HG03378 (cell line): ENCODE results near the gene KATNB1.
"Not testable (repeated sequence)": the region's sequence is repeated elsewhere in the genome, so short reads cannot be mapped to it uniquely, and the experiment has no call there.

Experiments
- ATAC-seq: cut with Tn5 transposase; IDR thresholded peaks from one replicate; pipeline ENCODE4 v1.9.1; 2021; ENCODE audit warnings: mild to moderate bottlenecking, moderate library complexity; ENCODE audit not compliant: unreplicated experiment

The KATNB1 gene

DNA sequence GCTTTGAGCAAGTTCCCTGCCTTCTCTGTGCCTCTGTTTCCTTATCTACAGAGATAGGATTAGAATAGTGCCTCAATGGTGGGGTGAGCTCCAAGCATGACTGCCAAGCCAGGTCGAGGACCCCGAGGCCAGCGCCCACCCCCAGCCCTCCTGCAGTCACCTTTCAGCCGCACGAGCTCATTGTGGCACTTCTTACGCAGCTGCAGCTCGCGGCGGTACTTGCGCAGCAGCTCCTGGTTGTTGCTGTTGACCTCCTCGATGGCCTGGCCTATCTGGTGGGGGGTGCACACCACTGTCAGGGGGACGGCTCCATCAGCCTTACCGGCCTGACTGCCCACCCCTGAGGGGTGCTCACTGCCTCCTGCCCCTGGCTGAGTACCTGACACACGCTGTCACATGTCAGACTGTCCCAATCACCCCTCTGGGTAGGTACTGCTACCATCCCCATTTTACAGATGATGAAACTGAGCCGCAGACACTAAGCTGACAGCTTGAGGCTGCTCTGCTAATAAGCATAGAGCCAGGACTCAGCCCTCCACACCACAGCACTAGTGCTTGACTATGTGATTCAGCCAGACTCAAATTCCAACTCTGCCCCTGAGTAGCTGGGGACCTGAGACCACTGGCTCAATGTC lies 31.3 kb downstream of the KATNB1 start:
- ATAC-seq = no peak

- no peak for ATAC-seq
These were observed 34.1 kb downstream of the KATNB1 start for GRCh38 chr16:57769541-57770145.

- no peak for ATAC-seq
These were observed 34.8 kb downstream of the KATNB1 start for GRCh38 chr16:57770361-57770760.

GRCh38 chr16:57771141-57771785 lies 35.7 kb downstream of the KATNB1 start:
- no peak for ATAC-seq

- no peak for ATAC-seq
These were observed 37.4 kb downstream of the KATNB1 start for GRCh38 chr16:57773019-57773418.

DNA sequence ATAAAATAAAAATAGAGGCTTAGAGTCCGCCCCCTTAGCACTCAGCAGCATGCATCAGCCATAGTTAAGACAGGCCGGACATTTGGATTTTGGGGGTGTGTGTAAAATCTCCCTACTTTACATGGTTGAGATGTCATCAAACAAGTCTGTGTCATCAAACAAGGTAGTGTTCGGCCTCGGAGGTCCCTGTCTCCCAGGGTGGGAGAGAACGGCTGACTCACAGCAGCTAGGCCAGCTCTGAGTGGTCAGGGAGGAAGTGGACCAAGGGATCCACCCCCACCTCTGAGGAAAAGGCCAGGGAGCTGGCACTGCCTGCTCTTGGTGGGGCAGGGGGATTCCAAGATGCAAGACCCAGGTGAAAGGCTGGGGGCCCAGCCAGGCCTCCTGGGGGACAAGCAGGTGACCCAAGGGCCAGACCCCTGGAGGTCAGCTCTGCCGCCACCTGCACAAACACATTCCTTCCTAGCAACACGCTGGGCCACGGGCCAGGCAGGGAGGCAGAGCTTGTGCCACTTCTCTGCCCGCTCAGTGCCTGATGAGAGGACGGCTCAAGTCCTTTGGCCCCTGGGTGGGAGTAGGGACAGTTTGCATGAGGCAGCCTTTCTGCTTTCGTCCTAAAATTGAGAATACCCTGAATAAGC lies 38.2 kb downstream of the KATNB1 start:
- no peak for ATAC-seq

DNA sequence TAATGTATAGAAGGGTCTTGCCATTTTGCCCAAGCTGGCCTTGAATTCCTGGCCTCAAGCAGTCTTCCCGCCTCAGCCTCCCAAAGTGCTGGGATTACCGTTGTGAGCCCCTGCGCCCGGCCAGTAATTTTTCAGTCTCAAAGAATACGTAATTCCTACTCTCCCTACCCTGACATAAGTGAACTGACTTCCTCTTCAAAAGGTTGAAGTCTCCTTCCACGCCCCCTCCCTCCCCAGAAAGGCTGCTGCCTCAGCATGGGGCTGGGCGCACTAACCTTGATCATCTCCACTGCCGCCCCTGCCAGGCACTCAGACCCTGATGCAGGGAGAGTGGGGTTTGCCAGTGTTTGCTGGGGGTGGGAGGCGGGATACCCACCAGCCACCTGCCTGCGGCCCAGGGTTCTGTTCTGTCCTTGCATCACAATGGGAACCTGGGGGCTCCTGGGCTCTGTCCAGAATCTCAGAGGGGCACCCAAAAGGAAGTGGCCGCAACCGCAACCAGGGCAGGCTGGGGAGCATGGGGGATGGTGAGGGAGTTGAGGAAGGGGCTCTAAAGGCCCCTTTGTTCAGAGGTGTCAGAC lies 39.2 kb downstream of the KATNB1 start:
- ATAC-seq = no peak

DNA sequence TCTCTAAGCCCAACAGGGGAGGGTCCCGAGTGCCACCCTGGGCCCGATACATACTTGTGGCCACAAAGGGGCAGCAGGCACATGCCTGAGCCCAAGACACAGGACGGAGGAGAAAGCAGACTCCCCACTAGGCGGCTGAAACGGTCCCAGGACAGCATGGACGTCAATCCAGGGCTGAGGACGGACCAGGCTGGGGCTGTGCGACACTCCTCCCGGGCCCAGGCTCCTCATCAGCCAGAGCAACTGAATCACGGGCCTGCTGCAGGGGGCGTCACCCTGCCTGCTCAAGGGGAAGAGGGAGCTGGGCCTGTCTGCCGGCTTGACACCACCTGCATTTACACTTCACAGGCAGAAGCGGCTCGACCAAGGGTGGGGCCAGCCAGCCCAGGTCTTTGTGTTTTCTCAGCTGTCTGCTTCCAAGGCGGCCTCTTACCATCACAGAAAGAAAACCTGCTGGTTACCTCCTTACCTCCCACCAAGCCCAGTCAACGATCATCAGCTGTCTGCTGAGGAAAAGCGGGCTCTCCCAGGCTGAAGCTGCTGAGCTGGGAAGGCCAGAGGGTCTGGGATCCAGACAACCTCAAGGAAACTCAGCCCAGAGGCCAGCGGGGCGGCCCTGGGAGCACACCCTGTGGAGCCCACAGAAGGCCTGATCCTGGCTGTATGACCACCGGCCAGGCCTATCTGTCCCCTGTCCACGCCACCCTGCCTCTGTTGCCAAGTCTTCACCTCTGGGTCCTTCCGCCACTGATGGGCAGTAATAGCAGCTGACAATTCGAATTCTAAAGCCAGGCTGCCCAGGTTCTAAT lies 40.3 kb downstream of the KATNB1 start:
- no peak for ATAC-seq

DNA sequence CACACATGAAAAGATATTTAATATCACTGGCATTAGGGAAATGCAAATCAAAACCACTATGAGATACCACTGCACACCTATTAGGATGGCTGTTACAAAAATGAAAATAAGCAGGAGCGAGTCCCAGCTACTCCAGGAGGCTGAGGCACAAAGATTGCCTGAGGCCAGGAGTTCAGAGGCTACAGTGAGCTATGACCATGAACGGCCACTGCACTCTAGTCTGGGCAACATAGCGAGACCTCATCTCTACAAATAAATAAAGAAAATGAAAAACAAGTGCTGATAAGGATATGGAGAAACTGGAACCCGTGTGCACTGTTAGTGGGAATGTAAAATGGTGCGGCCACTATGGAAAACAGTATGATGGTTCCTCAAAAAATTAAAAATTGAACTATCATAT lies 43.1 kb downstream of the KATNB1 start:
- no peak for ATAC-seq

DNA sequence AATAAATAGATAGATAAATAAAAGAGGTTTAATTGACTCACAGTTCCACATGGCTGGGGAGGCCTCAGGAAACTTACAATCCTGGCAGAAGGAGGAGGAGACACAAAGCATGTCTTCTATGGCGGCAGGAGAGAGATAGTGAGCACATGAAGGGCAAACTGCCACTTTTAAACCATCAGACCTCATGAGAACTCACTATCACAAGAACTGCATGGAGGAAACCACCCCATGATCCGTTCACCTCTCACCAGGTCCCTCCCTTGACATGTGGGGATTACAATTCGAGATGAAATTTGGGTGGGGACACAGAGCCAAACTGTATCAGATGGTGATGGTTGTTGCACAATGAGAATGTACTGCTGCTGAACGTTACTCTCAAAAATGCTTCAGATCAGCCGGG lies 44.3 kb downstream of the KATNB1 start:
- ATAC-seq = not testable (repeated sequence)

DNA sequence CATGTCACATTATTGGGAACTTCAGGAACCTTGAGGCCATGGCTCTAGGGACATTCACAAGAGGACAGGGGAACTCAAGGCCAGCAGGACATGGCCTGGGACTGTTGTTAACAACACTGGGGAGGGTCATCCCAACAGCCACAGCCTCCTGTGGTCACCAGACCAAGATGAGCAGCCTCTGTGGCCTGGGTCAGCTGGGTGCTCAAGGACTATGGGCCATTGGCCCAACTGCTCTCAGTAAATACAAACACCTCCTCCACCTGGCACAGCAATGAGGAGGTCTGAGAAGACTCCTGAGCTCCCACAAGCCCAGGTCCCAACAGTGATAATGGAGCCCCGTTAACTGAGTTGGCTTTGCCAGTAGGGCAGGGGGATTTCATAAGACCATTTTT lies 45.8 kb downstream of the KATNB1 start:
- ATAC-seq = no peak

GRCh38 chr16:57781741-57782606 lies 46.4 kb downstream of the KATNB1 start:
- ATAC-seq = no peak

DNA sequence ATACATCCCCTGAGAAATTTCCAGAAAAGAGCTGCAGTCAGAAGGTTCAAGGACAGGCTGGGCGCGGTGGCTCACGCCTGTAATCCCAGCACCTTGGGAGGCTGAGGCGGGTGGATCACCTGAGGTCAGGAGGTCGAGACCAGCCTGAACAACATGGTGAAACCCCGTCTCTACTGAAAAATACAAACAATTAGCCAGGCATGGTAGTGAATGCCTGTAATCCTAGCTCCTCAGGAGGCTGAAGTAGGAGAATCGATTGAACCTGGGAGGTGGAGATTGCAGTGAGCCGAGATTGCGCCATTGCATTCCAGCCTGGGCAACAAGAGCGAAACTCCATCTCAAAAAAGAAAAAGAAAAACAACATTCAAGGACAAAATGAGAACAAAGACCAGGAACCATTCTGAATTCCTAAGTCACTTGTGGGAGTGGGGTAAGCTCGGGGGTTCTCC lies 47.1 kb downstream of the KATNB1 start:
- ATAC-seq = not testable (repeated sequence)

DNA sequence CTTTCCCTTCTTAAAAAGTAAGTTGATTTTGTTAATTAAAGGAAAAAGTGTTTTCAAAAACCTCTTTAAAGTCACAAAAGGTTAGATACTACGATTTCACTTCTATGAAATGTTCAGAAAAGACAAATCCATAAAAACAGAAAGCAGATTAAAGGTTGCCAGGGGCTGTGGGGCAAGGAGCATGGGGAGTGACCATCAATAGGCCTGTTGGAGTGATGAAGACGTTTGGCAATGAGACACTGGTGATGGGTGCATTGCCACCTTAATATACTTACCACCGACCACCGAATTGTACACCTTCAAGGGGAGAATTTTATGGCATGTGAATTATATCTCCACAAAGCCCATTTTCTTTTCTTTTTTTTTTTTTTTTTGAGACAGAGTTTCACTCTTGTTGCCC lies 47.5 kb downstream of the KATNB1 start:
- no peak for ATAC-seq

DNA sequence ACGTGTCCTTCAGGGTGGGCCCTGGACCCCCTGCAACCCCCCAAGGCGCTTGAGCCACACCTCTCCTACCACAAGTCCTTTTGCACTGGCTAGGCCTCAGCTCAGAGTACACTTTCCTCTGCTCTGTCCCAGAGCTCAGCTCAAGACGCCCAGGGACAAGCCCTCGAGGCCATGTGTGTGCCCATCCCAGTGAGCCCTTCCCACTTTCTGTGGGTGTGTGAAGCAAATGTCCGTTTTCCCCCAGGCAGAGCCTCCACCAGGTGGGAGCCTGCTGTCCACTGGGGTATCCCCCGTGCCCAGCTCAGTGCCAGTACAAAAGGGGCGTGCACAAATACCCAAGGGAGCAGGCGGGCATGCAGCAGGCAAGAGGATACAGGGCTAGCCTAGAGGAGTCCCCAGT lies 48.3 kb downstream of the KATNB1 start:
- ATAC-seq = no peak

GRCh38 chr16:57784334-57784733 lies 48.8 kb downstream of the KATNB1 start:
- ATAC-seq = no peak

- no peak for ATAC-seq
These were observed 49.8 kb downstream of the KATNB1 start for GRCh38 chr16:57785385-57785784.

DNA sequence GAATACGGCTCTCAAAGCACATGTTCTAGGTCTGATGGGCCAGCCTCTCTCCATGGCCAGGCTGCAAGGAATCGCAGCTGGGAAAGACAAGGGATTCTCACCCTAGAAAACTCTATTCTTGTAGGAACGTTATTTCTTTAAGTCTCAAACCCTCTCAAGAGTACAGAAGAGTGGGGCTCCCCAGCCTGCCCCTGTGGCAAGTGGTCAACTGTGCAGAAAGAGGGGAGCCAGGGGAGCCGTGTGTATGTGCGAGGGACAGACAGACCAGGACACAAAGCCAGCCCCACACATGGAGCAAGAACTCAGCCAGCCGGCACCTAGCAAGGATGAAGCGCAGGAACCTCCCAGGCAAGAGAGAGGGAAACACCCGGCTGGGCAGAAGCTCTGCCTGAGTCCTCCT lies 50.4 kb downstream of the KATNB1 start:
- ATAC-seq = no peak

DNA sequence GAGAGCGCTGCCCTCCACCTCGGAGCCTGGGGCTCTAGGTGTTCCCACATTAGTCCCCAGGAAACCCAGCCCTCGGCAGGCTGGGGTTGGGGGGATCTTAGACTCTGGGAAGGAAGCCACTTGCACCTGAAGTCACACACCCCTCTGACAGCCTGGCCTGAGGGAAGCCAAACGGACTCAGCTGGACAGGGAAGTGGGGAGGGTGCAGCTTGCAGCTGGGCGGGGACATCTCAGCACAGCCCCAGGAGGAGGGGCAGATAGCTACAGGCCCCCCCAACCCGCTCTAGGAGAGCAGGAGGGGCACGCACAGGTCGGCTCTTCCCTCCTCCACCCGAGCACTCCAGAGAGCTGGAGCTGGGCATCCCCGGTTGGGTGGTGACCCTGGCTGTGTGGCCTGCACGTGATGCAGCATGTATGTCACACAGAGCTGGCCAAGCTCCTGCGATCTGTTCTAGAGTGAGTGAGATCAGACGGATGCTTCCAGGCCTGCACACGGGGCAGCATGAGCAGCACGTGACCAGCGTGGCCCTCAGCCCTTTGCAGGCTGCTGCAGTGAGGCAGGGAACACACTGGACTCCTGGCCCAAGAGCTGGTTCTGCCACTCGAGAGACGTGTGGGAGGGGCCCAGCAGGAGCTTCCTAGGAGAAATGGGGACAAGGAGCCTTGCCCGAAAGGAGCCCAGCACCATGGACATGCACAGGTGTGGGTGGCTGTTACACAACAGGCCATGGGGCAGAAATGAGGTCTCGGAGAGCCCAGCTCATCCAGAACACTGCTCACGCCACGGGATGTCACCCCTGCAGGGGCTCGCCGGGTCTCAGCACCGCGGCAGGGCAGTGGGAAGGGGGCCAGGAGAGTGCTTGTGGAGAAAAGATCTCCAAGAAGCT lies 51.3 kb downstream of the KATNB1 start:
- ATAC-seq = no peak
